IPS DF 6.9 (cell line): Measurements from ENCODE around the gene OR2J1.
"Not testable (repeated sequence)": the region's sequence is repeated elsewhere in the genome, so short reads cannot be mapped to it uniquely, and the experiment has no call there.

Source experiments
- DNase-seq: peaks from one replicate; pipeline ENCODE4 v3.0.0-alpha.2; 2013; ENCODE audit warnings: low read depth, low spot score
- H3K27ac ChIP-seq: one replicate; pipeline ENCODE4 v1.5.1; 2013; ENCODE audit warnings: low read length, control low read depth
- H3K27me3 ChIP-seq: 2 replicates; pipeline ENCODE4 v1.6.1; 2013; ENCODE audit warnings: mild to moderate bottlenecking, low read length; ENCODE audit not compliant: control insufficient read depth, insufficient read depth
- H3K36me3 ChIP-seq: 2 replicates; pipeline ENCODE4 v1.6.1; 2013; ENCODE audit warnings: low read length; ENCODE audit not compliant: control insufficient read depth, insufficient read depth
- H3K4me1 ChIP-seq: 2 replicates; pipeline ENCODE4 v1.6.1; 2013; ENCODE audit warnings: low read length; ENCODE audit not compliant: control insufficient read depth, insufficient read depth
- H3K4me3 ChIP-seq: 2 replicates; pipeline ENCODE4 v1.5.1; 2013; ENCODE audit warnings: mild to moderate bottlenecking, low read length
- H3K9me3 ChIP-seq: 2 replicates; pipeline ENCODE4 v1.6.1; 2013; ENCODE audit warnings: low read length, inconsistent platforms; ENCODE audit not compliant: control insufficient read depth, insufficient read depth
- WGBS: extraction: QIAGEN DNeasy Blood & Tissue Kit; methylation state at CpG from one replicate; pipeline ENCODE4 v1.1.7; 2013; ENCODE audit warnings: mixed read lengths, missing lambda C conversion rate; ENCODE audit not compliant: insufficient read length, insufficient coverage; 5-methylcytosine and 5-hydroxymethylcytosine counted together

OR2J1 gene

GRCh38 chr6:29114964-29115363 lies 15.7 kb downstream of the OR2J1 start:
- H3K4me1 ChIP-seq, DNase-seq, H3K9me3 ChIP-seq, H3K27ac ChIP-seq, H3K36me3 ChIP-seq, H3K4me3 ChIP-seq, H3K27me3 ChIP-seq: not testable (repeated sequence)
- WGBS: no CpG with 5 or more reads among the region's 3 CpGs

GRCh38 chr6:29129326-29130012 lies 30.2 kb downstream of the OR2J1 start:
- no CpG with 5 or more reads among the region's 15 CpGs for WGBS
- no peak for DNase-seq
- no peaks in the 10 kb centered on the region for H3K9me3 ChIP-seq
- H3K4me3 ChIP-seq: no peak overlapping the region
- H3K36me3 ChIP-seq: no peaks in the 10 kb centered on the region
- no peaks in the 10 kb centered on the region for H3K4me1 ChIP-seq
- no peak overlapping the region for H3K27ac ChIP-seq
- H3K27me3 ChIP-seq: no peaks in the 10 kb centered on the region

GRCh38 chr6:29130644-29131043 lies 31.4 kb downstream of the OR2J1 start:
- no peaks in the 10 kb centered on the region for H3K4me1 ChIP-seq
- no peak overlapping the region for H3K4me3 ChIP-seq
- H3K9me3 ChIP-seq: no peaks in the 10 kb centered on the region
- H3K27me3 ChIP-seq: no peaks in the 10 kb centered on the region
- no CpG with 5 or more reads among the region's 4 CpGs for WGBS
- H3K36me3 ChIP-seq: no peaks in the 10 kb centered on the region
- no peak overlapping the region for H3K27ac ChIP-seq
- DNase-seq: no peak

- WGBS: no CpG with 5 or more reads among the region's 2 CpGs
- Histone ChIP-seq H3K36me3 (no peaks in the 10 kb centered on the region), H3K9me3 (no peaks in the 10 kb centered on the region), H3K4me1 (no peaks in the 10 kb centered on the region), H3K27me3 (no peaks in the 10 kb centered on the region), H3K27ac (no peak overlapping the region), H3K4me3 (no peak overlapping the region)
- no peak for DNase-seq
These were observed 32.4 kb downstream of the OR2J1 start for GRCh38 chr6:29131691-29132090.

- no peaks in the 10 kb centered on the region for H3K27me3 ChIP-seq
- H3K9me3 ChIP-seq: no peaks in the 10 kb centered on the region
- no peaks in the 10 kb centered on the region for H3K4me1 ChIP-seq
- H3K4me3 ChIP-seq: no peak overlapping the region
- no CpG with 5 or more reads among the region's 4 CpGs for WGBS
- no peaks in the 10 kb centered on the region for H3K36me3 ChIP-seq
- no peak for DNase-seq
- H3K27ac ChIP-seq: no peak overlapping the region
These were observed 38.4 kb downstream of the OR2J1 start for GRCh38 chr6:29137724-29138123.

GRCh38 chr6:29141606-29142005 lies 42.3 kb downstream of the OR2J1 start:
- no peaks in the 10 kb centered on the region for H3K36me3 ChIP-seq
- WGBS: no CpG with 5 or more reads among the region's 1 CpG
- H3K27ac ChIP-seq: no peak overlapping the region
- no peak overlapping the region for H3K4me3 ChIP-seq
- no peaks in the 10 kb centered on the region for H3K4me1 ChIP-seq
- no peaks in the 10 kb centered on the region for H3K9me3 ChIP-seq
- no peaks in the 10 kb centered on the region for H3K27me3 ChIP-seq
- no peak for DNase-seq

- no peaks in the 10 kb centered on the region for H3K4me1 ChIP-seq
- H3K27me3 ChIP-seq: no peaks in the 10 kb centered on the region
- H3K36me3 ChIP-seq: no peaks in the 10 kb centered on the region
- no peak overlapping the region for H3K4me3 ChIP-seq
- no peak overlapping the region for H3K27ac ChIP-seq
- DNase-seq: no peak
- no peaks in the 10 kb centered on the region for H3K9me3 ChIP-seq
These were observed 43.0 kb downstream of the OR2J1 start for GRCh38 chr6:29142309-29142708.

- WGBS: no CpG with 5 or more reads among the region's 2 CpGs
- no peak overlapping the region for H3K27ac ChIP-seq
- H3K4me1 ChIP-seq: no peaks in the 10 kb centered on the region
- no peaks in the 10 kb centered on the region for H3K27me3 ChIP-seq
- no peak overlapping the region for H3K4me3 ChIP-seq
- no peaks in the 10 kb centered on the region for H3K9me3 ChIP-seq
- no peaks in the 10 kb centered on the region for H3K36me3 ChIP-seq
- DNase-seq: no peak
These were observed 46.9 kb downstream of the OR2J1 start for GRCh38 chr6:29146179-29146578.

GRCh38 chr6:29147074-29147473 lies 47.8 kb downstream of the OR2J1 start:
- no peaks in the 10 kb centered on the region for H3K36me3 ChIP-seq
- H3K4me3 ChIP-seq: no peak overlapping the region
- no peak for DNase-seq
- no peak overlapping the region for H3K27ac ChIP-seq
- no peaks in the 10 kb centered on the region for H3K9me3 ChIP-seq
- no peaks in the 10 kb centered on the region for H3K4me1 ChIP-seq
- no peaks in the 10 kb centered on the region for H3K27me3 ChIP-seq
- no CpG with 5 or more reads among the region's 3 CpGs for WGBS

GRCh38 chr6:29149444-29149843 lies 50.2 kb downstream of the OR2J1 start:
- H3K9me3 ChIP-seq, H3K27me3 ChIP-seq, H3K4me1 ChIP-seq, DNase-seq, H3K27ac ChIP-seq, H3K36me3 ChIP-seq, H3K4me3 ChIP-seq: not testable (repeated sequence)
- no CpG with 5 or more reads among the region's 3 CpGs for WGBS
